HEK293 (cell line): ENCODE measurements around the gene MYBPH.

ENCODE experiments used
- GLIS1 ChIP-seq: fragments of 450-650 bp; formaldehyde crosslinking; IDR thresholded peaks from 2 replicates; pipeline ENCODE4 v1.5.1; 2016; ENCODE audit warnings: missing biosample characterization, missing genetic modification characterization
- HOXC10 ChIP-seq: sonication (generic); formaldehyde crosslinking; IDR thresholded peaks from 2 replicates; pipeline ENCODE4 v1.8.1; 2023; ENCODE audit warnings: mild to moderate bottlenecking, missing genetic modification reagents
- IKZF3 ChIP-seq: fragments of 450-650 bp; IDR thresholded peaks from 2 replicates; pipeline ENCODE4 v1.5.0; 2018; ENCODE audit warnings: missing biosample characterization, mild to moderate bottlenecking, missing genetic modification characterization, moderate library complexity
- KLF1 ChIP-seq: fragments of 450-650 bp; formaldehyde crosslinking; IDR thresholded peaks from 2 replicates; pipeline ENCODE4 v1.5.1; 2016; ENCODE audit warnings: missing biosample characterization, missing genetic modification characterization
- KLF7 ChIP-seq: fragments of 450-650 bp; formaldehyde crosslinking; IDR thresholded peaks from 2 replicates; pipeline ENCODE4 v1.5.1; 2016; ENCODE audit warnings: missing biosample characterization, missing genetic modification characterization, borderline replicate concordance
- KLF9 ChIP-seq: fragments of 450-650 bp; formaldehyde crosslinking; IDR thresholded peaks from 2 replicates; pipeline ENCODE4 v1.5.1; 2016; ENCODE audit warnings: missing biosample characterization, missing genetic modification characterization, low read depth
- MZF1 ChIP-seq: fragments of 450-650 bp; formaldehyde crosslinking; IDR thresholded peaks from 2 replicates; pipeline ENCODE4 v1.5.1; 2017; ENCODE audit warnings: missing biosample characterization, missing genetic modification characterization, borderline replicate concordance
- OVOL3 ChIP-seq: fragments of 450-650 bp; formaldehyde crosslinking; IDR thresholded peaks from 2 replicates; pipeline ENCODE4 v1.5.1; 2016; ENCODE audit warnings: missing biosample characterization, missing genetic modification characterization
- RBAK ChIP-seq: fragments of 450-650 bp; formaldehyde crosslinking; IDR thresholded peaks from 2 replicates; pipeline ENCODE4 v1.5.1; 2016; ENCODE audit warnings: missing biosample characterization, missing genetic modification characterization
- REPIN1 ChIP-seq: fragments of 450-650 bp; formaldehyde crosslinking; IDR thresholded peaks from 2 replicates; pipeline ENCODE4 v1.5.1; 2017; ENCODE audit warnings: missing biosample characterization, missing genetic modification characterization, low read depth
- SETDB1 ChIP-seq: IDR thresholded peaks from one replicate; pipeline ENCODE4 v1.6.1; 2017; ENCODE audit warnings: mild to moderate bottlenecking, low read length, moderate library complexity, mixed read lengths; ENCODE audit not compliant: insufficient read length
- TRIM28 ChIP-seq: IDR thresholded peaks from 2 replicates; pipeline ENCODE4 v1.6.1; 2011; ENCODE audit warnings: low read length, control low read depth, borderline replicate concordance
- WT1 ChIP-seq: fragments of 450-650 bp; formaldehyde crosslinking; IDR thresholded peaks from 2 replicates; pipeline ENCODE4 v1.5.1; 2016; ENCODE audit warnings: missing biosample characterization, missing genetic modification characterization
- ZBTB17 ChIP-seq: fragments of 450-650 bp; formaldehyde crosslinking; IDR thresholded peaks from 2 replicates; pipeline ENCODE4 v1.5.1; 2016; ENCODE audit warnings: missing biosample characterization, missing genetic modification characterization
- ZBTB20 ChIP-seq: fragments of 450-650 bp; formaldehyde crosslinking; IDR thresholded peaks from 2 replicates; pipeline ENCODE4 v1.5.1; 2016; ENCODE audit warnings: missing biosample characterization, missing genetic modification characterization
- ZEB2 ChIP-seq: fragments of 450-650 bp; formaldehyde crosslinking; IDR thresholded peaks from 2 replicates; pipeline ENCODE4 v1.5.1; 2016; ENCODE audit warnings: missing biosample characterization, missing genetic modification characterization
- ZNF174 ChIP-seq: fragments of 450-650 bp; formaldehyde crosslinking; IDR thresholded peaks from 2 replicates; pipeline ENCODE4 v1.5.0; 2017; ENCODE audit warnings: missing biosample characterization, mild to moderate bottlenecking, missing genetic modification characterization
- ZNF184 ChIP-seq: fragments of 450-650 bp; IDR thresholded peaks from 2 replicates; pipeline ENCODE4 v1.5.1; 2018; ENCODE audit warnings: missing biosample characterization, mild to moderate bottlenecking, missing genetic modification characterization
- ZNF221 ChIP-seq: fragments of 450-650 bp; formaldehyde crosslinking; IDR thresholded peaks from 2 replicates; pipeline ENCODE4 v1.5.1; 2017; ENCODE audit warnings: missing biosample characterization, missing genetic modification characterization, borderline replicate concordance
- ZNF280D ChIP-seq: fragments of 450-650 bp; formaldehyde crosslinking; IDR thresholded peaks from 2 replicates; pipeline ENCODE4 v1.5.1; 2016; ENCODE audit warnings: missing biosample characterization, missing genetic modification characterization
- ZNF366 ChIP-seq: fragments of 450-650 bp; formaldehyde crosslinking; conservative IDR thresholded peaks from 2 replicates; pipeline ENCODE4 v1.5.1; 2016; ENCODE audit warnings: missing biosample characterization, missing genetic modification characterization
- ZNF449 ChIP-seq: fragments of 450-650 bp; formaldehyde crosslinking; IDR thresholded peaks from 2 replicates; pipeline ENCODE4 v1.5.1; 2017; ENCODE audit warnings: missing biosample characterization, mild to moderate bottlenecking, missing genetic modification characterization, moderate library complexity
- ZNF513 ChIP-seq: fragments of 450-650 bp; IDR thresholded peaks from 2 replicates; pipeline ENCODE4 v1.5.1; 2018; ENCODE audit warnings: missing biosample characterization, missing genetic modification characterization
- ZNF514 ChIP-seq: fragments of 450-650 bp; formaldehyde crosslinking; IDR thresholded peaks from 2 replicates; pipeline ENCODE4 v1.5.1; 2016; ENCODE audit warnings: missing biosample characterization, missing genetic modification characterization
- ZNF521 ChIP-seq: fragments of 450-650 bp; formaldehyde crosslinking; IDR thresholded peaks from 2 replicates; pipeline ENCODE4 v1.5.1; 2017; ENCODE audit warnings: missing biosample characterization, mild to moderate bottlenecking, missing genetic modification characterization
- ZNF558 ChIP-seq: fragments of 450-650 bp; formaldehyde crosslinking; IDR thresholded peaks from 2 replicates; pipeline ENCODE4 v1.5.1; 2016; ENCODE audit warnings: missing biosample characterization, missing genetic modification characterization
- ZNF580 ChIP-seq: fragments of 450-650 bp; formaldehyde crosslinking; IDR thresholded peaks from 2 replicates; pipeline ENCODE4 v1.5.1; 2016; ENCODE audit warnings: missing biosample characterization, missing genetic modification characterization
- ZNF629 ChIP-seq: fragments of 450-650 bp; formaldehyde crosslinking; IDR thresholded peaks from 2 replicates; pipeline ENCODE4 v1.5.1; 2017; ENCODE audit warnings: missing biosample characterization, missing genetic modification characterization
- ZNF692 ChIP-seq: fragments of 450-650 bp; formaldehyde crosslinking; IDR thresholded peaks from 2 replicates; pipeline ENCODE4 v1.5.1; 2016; ENCODE audit warnings: missing biosample characterization, missing genetic modification characterization

MYBPH gene

GRCh38 chr1:203173566-203173965 lies 2.1 kb downstream of the MYBPH start (continued):
- 0 out of 2 replicates have a peak, but pooled peaks have one; percentile 26 for TF ChIP-seq MZF1 (tag by site-specific recombination)
- no peak for TF ChIP-seq ZNF692
- no peak for TF ChIP-seq ZNF280D (tag by site-specific recombination)
- no peak for TF ChIP-seq ZNF513 (tag by site-specific recombination)
- no peak for TF ChIP-seq ZBTB20 (tag by site-specific recombination)
- TF ChIP-seq ZNF629, result peak; percentile 36
- TF ChIP-seq KLF7 (tag by site-specific recombination), result no peak
- TF ChIP-seq SETDB1, result no peak
- no peak for TF ChIP-seq ZNF174 (tag by site-specific recombination)
- TF ChIP-seq OVOL3 (tag by site-specific recombination), result no peak
- peak; percentile 99 for TF ChIP-seq GLIS1 (tag by site-specific recombination)
- peak; percentile 67 for TF ChIP-seq WT1 (tag by site-specific recombination)
- TF ChIP-seq REPIN1 (tag by site-specific recombination), result no peak
- no peak for TF ChIP-seq ZNF558
- no peak for TF ChIP-seq ZNF521 (tag by site-specific recombination)
- TF ChIP-seq ZNF580 (tag by site-specific recombination), result no peak
- 0 out of 2 replicates have a peak, but pooled peaks have one; percentile 12 for TF ChIP-seq ZNF184 (tag by site-specific recombination)
- no peak for TF ChIP-seq RBAK (tag by site-specific recombination)
- no peak for TF ChIP-seq ZNF449 (tag by site-specific recombination)
- no peak for TF ChIP-seq ZNF221 (tag by site-specific recombination)
- TF ChIP-seq HOXC10 (CRISPR knock-in tag), result no peak
- TF ChIP-seq KLF1 (tag by site-specific recombination), result no peak
- no peak for TF ChIP-seq TRIM28
- peak; percentile 70 for TF ChIP-seq ZBTB17 (tag by site-specific recombination)
- peak; percentile 55 for TF ChIP-seq ZNF366 (tag by site-specific recombination)
- TF ChIP-seq KLF9 (tag by site-specific recombination), result no peak
- 0 out of 2 replicates have a peak, but pooled peaks have one; percentile 44 for TF ChIP-seq ZEB2
- no peak for TF ChIP-seq ZNF514 (tag by site-specific recombination)
- TF ChIP-seq IKZF3 (tag by site-specific recombination), result no peak
